Chondrocyte (in vitro differentiated cells): ENCODE data around the gene CASK. TPM values are rescaled to one million over a fixed set of nuclear protein-coding genes. Genes with fewer than 3 reads are reported as not detected.

ENCODE experiments used
- DNase-seq: peaks from one replicate; pipeline ENCODE4 v3.0.0; 2021; ENCODE audit warnings: mixed read lengths, low spot score
- H3K27ac Mint-ChIP-seq: one replicate; pipeline ENCODE4 v1.8.0; 2021; ENCODE audit warnings: mild to moderate bottlenecking, moderate library complexity, mixed read lengths; ENCODE audit not compliant: unreplicated experiment
- H3K27me3 Mint-ChIP-seq: 2 replicates; pipeline ENCODE4 v1.8.0; 2021; ENCODE audit warnings: low read depth, mixed read lengths
- H3K36me3 Mint-ChIP-seq: 2 replicates; pipeline ENCODE4 v1.8.0; 2021; ENCODE audit warnings: low read depth, mixed read lengths
- H3K4me1 Mint-ChIP-seq: 2 replicates; pipeline ENCODE4 v1.8.0; 2021; ENCODE audit warnings: low read depth, mild to moderate bottlenecking, mixed read lengths
- H3K4me3 Mint-ChIP-seq: one replicate; pipeline ENCODE4 v1.8.0; 2021; ENCODE audit warnings: mild to moderate bottlenecking, moderate library complexity, mixed read lengths; ENCODE audit not compliant: unreplicated experiment
- H3K9me3 Mint-ChIP-seq: 2 replicates; pipeline ENCODE4 v1.8.0; 2021; ENCODE audit warnings: low read depth, mixed read lengths
- total RNA-seq: library from RNA; stranded (reverse); gene quantifications from 3 replicates; pipeline ENCODE4 v1.2.1, GENCODE V29; 2021
- TF ChIP-seq, protein P1 (sequence below): fragments of 200-600 bp; sonication (generic); IDR thresholded peaks from 2 replicates; pipeline ENCODE4 v1.5.0; 2021; ENCODE audit warnings: antibody characterized with exemption, mild to moderate bottlenecking, moderate library complexity

CASK gene
- total RNA-seq, 1 donor from 2014 or later, result 44.9 TPM

DNA sequence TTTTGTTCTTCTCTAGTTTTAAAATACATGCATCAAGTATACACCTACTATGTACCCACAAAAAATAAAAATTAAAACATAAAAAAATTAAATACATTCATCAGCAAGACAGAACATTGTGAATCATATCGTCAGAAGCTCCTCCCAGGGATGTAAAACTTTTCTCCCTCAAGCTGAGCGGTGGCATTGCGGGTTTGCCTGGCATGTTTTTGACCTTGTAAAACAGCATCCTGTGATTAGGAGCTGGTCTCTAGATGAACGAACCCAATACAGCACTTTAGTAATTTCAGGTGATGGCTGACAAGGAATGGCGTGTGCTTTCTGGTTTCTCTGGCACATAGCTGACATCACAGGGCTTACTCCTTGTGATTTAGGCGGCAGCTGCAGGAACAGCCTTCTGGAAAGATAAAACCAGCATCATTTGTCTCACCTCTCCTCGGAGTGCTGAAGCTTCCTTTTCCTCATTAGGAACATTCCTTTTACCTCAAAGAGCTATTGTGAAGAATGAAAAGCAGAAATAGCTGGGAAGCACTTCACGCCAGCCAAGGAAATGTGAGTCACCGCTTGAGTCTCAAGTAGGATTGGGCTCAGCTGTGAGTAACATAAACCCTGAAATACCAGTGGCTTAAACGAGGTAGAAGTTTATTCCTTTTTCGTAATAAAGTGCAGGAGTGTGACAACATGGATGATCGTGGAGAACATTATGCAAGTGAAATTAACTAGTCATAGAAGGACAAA lies 431.9 kb downstream of the CASK start:
- H3K4me1 Mint-ChIP-seq, result peaks cover 7% of the 10 kb centered on the region
- H3K36me3 Mint-ChIP-seq, result no peaks in the 10 kb centered on the region
- H3K27ac Mint-ChIP-seq, result peak overlapping the region; percentile 74
- H3K27me3 Mint-ChIP-seq, result no peaks in the 10 kb centered on the region
- H3K9me3 Mint-ChIP-seq, result peaks cover 19% of the 10 kb centered on the region
- peak overlapping the region; percentile 36 for H3K4me3 Mint-ChIP-seq
- DNase-seq, result no peak
- TF ChIP-seq, protein P1, sequence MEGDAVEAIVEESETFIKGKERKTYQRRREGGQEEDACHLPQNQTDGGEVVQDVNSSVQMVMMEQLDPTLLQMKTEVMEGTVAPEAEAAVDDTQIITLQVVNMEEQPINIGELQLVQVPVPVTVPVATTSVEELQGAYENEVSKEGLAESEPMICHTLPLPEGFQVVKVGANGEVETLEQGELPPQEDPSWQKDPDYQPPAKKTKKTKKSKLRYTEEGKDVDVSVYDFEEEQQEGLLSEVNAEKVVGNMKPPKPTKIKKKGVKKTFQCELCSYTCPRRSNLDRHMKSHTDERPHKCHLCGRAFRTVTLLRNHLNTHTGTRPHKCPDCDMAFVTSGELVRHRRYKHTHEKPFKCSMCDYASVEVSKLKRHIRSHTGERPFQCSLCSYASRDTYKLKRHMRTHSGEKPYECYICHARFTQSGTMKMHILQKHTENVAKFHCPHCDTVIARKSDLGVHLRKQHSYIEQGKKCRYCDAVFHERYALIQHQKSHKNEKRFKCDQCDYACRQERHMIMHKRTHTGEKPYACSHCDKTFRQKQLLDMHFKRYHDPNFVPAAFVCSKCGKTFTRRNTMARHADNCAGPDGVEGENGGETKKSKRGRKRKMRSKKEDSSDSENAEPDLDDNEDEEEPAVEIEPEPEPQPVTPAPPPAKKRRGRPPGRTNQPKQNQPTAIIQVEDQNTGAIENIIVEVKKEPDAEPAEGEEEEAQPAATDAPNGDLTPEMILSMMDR, result no peak

DNA sequence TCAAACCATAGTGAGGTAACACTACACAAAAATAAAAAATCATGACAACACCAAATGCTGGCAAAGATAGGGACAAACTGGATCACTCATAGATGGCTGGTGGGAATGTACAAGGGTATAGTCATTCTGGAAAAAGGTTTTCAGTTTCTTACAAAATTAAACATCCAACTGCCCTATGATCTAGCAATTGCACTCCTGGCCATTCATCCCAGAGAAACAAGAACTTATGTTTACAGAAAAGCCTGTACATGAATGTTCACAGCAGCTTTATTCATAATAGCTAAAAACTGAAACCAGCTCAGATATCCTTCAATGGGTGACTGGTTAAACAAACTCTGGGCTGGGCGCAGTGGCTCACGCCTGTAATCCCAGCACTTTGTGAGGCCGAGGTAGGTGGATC lies 432.9 kb downstream of the CASK start:
- H3K4me3 Mint-ChIP-seq, result no peak overlapping the region
- DNase-seq, result no peak
- H3K27ac Mint-ChIP-seq, result no peak overlapping the region
- peaks cover 19% of the 10 kb centered on the region for H3K9me3 Mint-ChIP-seq
- no peaks in the 10 kb centered on the region for H3K27me3 Mint-ChIP-seq
- H3K36me3 Mint-ChIP-seq, result no peaks in the 10 kb centered on the region
- TF ChIP-seq, protein P1, result no peak
- H3K4me1 Mint-ChIP-seq, result peaks cover 7% of the 10 kb centered on the region

DNA sequence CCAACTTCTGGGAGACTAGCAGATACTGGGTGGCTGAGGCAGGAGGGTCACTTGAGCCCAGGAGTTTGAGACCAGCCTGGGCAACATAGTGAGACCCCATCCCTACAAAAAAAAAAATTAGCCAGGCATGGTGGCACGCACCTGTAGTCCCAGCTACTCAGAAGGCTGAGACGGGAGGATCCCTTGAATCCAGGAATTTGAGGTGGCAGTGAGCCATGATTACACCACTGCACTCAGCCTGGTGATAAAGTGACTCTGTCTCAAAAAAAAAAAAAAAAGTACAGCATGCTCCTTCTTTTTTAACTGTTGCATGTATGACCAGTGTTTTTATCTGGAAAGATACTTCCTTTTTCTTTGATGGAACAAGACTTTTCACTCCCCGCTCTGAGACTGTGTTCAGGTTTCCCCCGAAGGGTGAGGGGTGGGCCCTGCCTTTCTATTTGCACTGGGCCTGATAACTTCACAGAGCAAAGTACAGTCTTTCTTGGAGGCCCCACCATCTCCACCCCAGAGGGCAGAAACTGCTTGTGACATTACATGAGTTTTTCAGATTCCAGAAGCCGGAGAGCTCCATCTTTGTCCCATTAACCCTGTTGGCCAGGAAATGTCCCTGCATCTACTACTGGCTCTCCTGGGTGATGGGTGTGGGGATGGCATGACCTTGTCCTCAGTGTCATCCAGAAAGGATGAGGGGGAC lies 441.1 kb downstream of the CASK start:
- Mint-ChIP-seq H3K9me3 (peaks cover 8% of the 10 kb centered on the region), H3K27ac (peak overlapping the region; percentile 12), H3K36me3 (no peaks in the 10 kb centered on the region), H3K4me3 (no peak overlapping the region), H3K4me1 (peaks cover 7% of the 10 kb centered on the region), H3K27me3 (no peaks in the 10 kb centered on the region)
- TF ChIP-seq, protein P1, result no peak
- no peak for DNase-seq

DNA sequence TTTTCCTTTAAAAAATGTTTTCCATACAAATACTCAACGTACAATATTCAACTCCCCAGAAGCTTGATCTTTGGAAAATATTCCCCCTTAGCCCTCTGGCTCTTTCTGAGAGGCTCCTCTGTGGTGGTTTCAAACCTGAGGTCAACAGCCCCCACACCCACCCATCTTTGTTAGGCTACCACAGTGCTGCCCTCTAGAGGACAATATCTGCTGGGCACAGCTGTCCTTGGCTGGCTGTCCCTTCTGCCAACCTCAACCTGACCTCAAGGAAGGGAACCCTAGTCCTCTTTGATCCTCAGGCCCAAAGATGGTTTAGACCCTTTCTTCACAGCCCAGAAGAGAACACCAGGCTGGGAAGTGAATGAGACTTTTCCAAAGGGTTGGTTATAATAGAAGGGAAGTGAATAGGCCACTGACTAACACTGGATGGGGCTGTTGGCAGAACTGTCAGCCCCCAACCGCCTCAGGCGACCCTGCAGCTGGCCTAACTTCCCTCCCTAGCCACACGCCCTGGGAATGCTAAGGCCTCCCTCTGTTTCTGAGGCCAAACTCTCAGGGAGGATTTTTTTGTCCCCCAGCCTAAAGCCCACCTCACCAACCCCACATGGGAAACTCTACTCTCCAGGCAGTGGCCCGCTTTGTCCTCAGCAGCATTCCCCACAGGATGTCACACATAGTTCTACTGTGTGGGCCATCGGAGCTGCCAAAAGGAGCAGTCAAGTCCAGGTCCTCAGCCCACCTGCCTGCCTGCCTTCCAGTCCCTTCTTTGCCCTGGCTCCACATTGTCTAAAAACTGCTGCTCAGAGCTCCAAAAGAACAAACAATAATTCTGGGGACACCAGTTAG lies 441.9 kb downstream of the CASK start:
- H3K9me3 Mint-ChIP-seq, result peaks cover 6% of the 10 kb centered on the region
- no peak for DNase-seq
- H3K4me1 Mint-ChIP-seq, result peaks cover 7% of the 10 kb centered on the region
- no peak overlapping the region for H3K4me3 Mint-ChIP-seq
- TF ChIP-seq, protein P1, result peak; percentile 64
- H3K27ac Mint-ChIP-seq, result no peak overlapping the region
- H3K36me3 Mint-ChIP-seq, result no peaks in the 10 kb centered on the region
- H3K27me3 Mint-ChIP-seq, result no peaks in the 10 kb centered on the region
